Measurements from ENCODE around the gene MAP2K5. TPM values are rescaled to one million over a fixed set of nuclear protein-coding genes. Genes with fewer than 3 reads are reported as not detected.

The MAP2K5 gene
- total RNA-seq, 1 donor from 2014 or later, result 29.8 TPM

GRCh38 chr15:67504796-67505195 lies 37.7 kb upstream of the MAP2K5 start:
- Mint-ChIP-seq H3K9me3 (no peaks in the 10 kb centered on the region), H3K4me1 (peaks cover 7% of the 10 kb centered on the region), H3K36me3 (peaks cover 6% of the 10 kb centered on the region), H3K27me3 (ENCODE audit: low read depth) (no peaks in the 10 kb centered on the region), H3K27ac (no peak overlapping the region), H3K4me3 (no peak overlapping the region)
- no peak for DNase-seq (ENCODE audit: low spot score in 2 of 2, unreplicated experiment in 2 of 2)
- no peak for TF ChIP-seq CTCF (IDR thresholded peaks at IDR 0.05; ENCODE audit: unreplicated experiment)

DNA sequence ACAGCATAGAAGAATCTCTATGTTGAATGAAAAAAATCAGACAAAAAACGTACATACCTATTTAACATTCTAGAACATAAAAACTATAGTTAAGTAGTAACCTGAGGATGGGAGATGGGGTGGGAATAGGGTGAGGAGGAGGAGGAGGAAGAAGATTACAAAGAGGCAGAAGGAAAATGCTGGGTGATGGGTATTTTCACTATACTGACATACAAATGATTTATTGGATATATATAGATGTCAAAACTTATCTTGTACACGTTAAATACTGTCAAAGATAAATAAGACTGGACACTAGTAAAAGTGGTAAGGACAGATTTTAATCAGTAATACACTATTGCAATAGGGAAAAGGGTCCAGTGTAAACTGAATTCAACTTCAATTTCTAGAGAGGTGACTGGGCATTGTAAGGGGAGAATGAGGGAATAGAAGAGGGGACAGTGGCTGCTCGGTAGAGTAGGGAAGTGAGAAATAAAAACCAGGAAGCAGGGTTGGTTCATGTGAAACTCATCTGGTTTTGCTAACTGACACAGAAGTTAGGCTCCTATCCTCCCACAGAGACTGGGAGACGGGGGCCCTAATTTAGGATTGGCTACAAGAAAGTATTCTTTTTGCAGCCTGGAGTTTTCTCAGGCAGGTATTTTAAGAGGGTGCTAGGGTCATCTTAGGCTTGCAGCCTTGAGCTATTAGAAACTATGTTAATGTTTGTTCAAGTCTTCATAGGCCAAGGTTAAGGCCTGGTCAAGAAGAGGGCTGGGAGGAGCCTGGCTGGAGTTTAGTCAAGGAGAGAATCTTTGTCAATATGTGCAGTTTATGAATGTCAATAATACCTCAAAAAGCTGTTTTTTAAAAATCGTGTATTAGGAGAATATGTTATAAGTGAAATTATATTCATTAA lies 36.6 kb upstream of the MAP2K5 start:
- TF ChIP-seq CTCF (IDR thresholded peaks at IDR 0.05; ENCODE audit: unreplicated experiment), result no peak
- H3K27ac Mint-ChIP-seq, result no peak overlapping the region
- no peaks in the 10 kb centered on the region for H3K9me3 Mint-ChIP-seq
- peaks cover 7% of the 10 kb centered on the region for H3K4me1 Mint-ChIP-seq
- H3K27me3 Mint-ChIP-seq (ENCODE audit: low read depth), result no peaks in the 10 kb centered on the region
- no peak overlapping the region for H3K4me3 Mint-ChIP-seq
- no peak for DNase-seq (ENCODE audit: low spot score in 2 of 2, unreplicated experiment in 2 of 2)
- H3K36me3 Mint-ChIP-seq, result peaks cover 6% of the 10 kb centered on the region

GRCh38 chr15:67506775-67507747 lies 35.4 kb upstream of the MAP2K5 start:
- Mint-ChIP-seq H3K9me3 (no peaks in the 10 kb centered on the region), H3K36me3 (peaks cover 8% of the 10 kb centered on the region), H3K4me3 (no peak overlapping the region), H3K27ac (no peak overlapping the region), H3K27me3 (ENCODE audit: low read depth) (no peaks in the 10 kb centered on the region), H3K4me1 (peaks cover 3% of the 10 kb centered on the region)
- no peak for TF ChIP-seq CTCF (IDR thresholded peaks at IDR 0.05; ENCODE audit: unreplicated experiment)
- no peak for DNase-seq (ENCODE audit: low spot score in 2 of 2, unreplicated experiment in 2 of 2)

- DNase-seq (ENCODE audit: low spot score in 2 of 2, unreplicated experiment in 2 of 2), result no peak
- H3K27me3 Mint-ChIP-seq (ENCODE audit: low read depth), result no peaks in the 10 kb centered on the region
- peaks cover 5% of the 10 kb centered on the region for H3K4me1 Mint-ChIP-seq
- H3K9me3 Mint-ChIP-seq, result no peaks in the 10 kb centered on the region
- H3K27ac Mint-ChIP-seq, result no peak overlapping the region
- TF ChIP-seq CTCF (IDR thresholded peaks at IDR 0.05; ENCODE audit: unreplicated experiment), result no peak
- no peak overlapping the region for H3K4me3 Mint-ChIP-seq
- H3K36me3 Mint-ChIP-seq, result peaks cover 13% of the 10 kb centered on the region
These were observed 34.1 kb upstream of the MAP2K5 start for GRCh38 chr15:67508407-67508806.

GRCh38 chr15:67509918-67510317 lies 32.6 kb upstream of the MAP2K5 start:
- H3K4me3 Mint-ChIP-seq, result no peak overlapping the region
- DNase-seq (ENCODE audit: low spot score in 2 of 2, unreplicated experiment in 2 of 2), result no peak
- H3K27ac Mint-ChIP-seq, result no peak overlapping the region
- no peaks in the 10 kb centered on the region for H3K9me3 Mint-ChIP-seq
- H3K36me3 Mint-ChIP-seq, result peaks cover 13% of the 10 kb centered on the region
- peaks cover 11% of the 10 kb centered on the region for H3K4me1 Mint-ChIP-seq
- H3K27me3 Mint-ChIP-seq (ENCODE audit: low read depth), result no peaks in the 10 kb centered on the region
- TF ChIP-seq CTCF (IDR thresholded peaks at IDR 0.05; ENCODE audit: unreplicated experiment), result no peak
